Loucy (cell line): ENCODE results near the gene ALCAM.

ENCODE experiments used
- CTCF ChIP-seq: fragments of 200-600 bp; sonication (generic); conservative IDR thresholded peaks from 2 replicates; pipeline ENCODE4 v1.5.1; 2014; ENCODE audit warnings: mild to moderate bottlenecking, antibody characterized with exemption, low read length
- EZH2phosphoT487 ChIP-seq: fragments of 200-600 bp; IDR thresholded peaks from 2 replicates; pipeline ENCODE4 v1.6.1; 2018; ENCODE audit warnings: antibody characterized with exemption, mild to moderate bottlenecking, moderate library complexity, borderline replicate concordance

- TF ChIP-seq CTCF (no peak), EZH2phosphoT487 (no peak)
Observed at GRCh38 chr3:105401691-105402149, 35.0 kb downstream of the ALCAM start.
